SK-N-MC (cell line): ENCODE data around the gene SLC39A8.
"Not testable (repeated sequence)": the region's sequence is repeated elsewhere in the genome, so short reads cannot be mapped to it uniquely, and the experiment has no call there.

ENCODE experiments used
- DNase-seq: peaks from one replicate; pipeline ENCODE4 v3.0.0-alpha.2; 2011; ENCODE audit warnings: low read depth, low spot score
- H3K27ac ChIP-seq: fragments of 200-600 bp; sonication (generic); 2 replicates; pipeline ENCODE4 v1.5.1; 2016; ENCODE audit warnings: mixed run types
- H3K36me3 ChIP-seq: fragments of 200-600 bp; sonication (generic); 2 replicates; pipeline ENCODE4 v1.6.1; 2017; ENCODE audit warnings: antibody characterized with exemption, low read length, mixed read lengths; ENCODE audit not compliant: insufficient read depth
- H3K4me3 ChIP-seq: fragments of 200-600 bp; sonication (generic); 2 replicates; pipeline ENCODE4 v1.5.1; 2016
- H3K9ac ChIP-seq: fragments of 200-600 bp; sonication (generic); 2 replicates; pipeline ENCODE4 v1.8.0; 2017; ENCODE audit warnings: mixed run types, mixed read lengths; ENCODE audit not compliant: insufficient read length
- H3K9me3 ChIP-seq: fragments of 200-600 bp; sonication (generic); 2 replicates; pipeline ENCODE4 v1.6.1; 2017; ENCODE audit warnings: low read depth, mild to moderate bottlenecking, antibody characterized with exemption, low read length, moderate library complexity, mixed read lengths
- EZH2 ChIP-seq: fragments of 200-600 bp; sonication (generic); IDR thresholded peaks from one replicate; pipeline ENCODE4 v1.6.1; 2017; ENCODE audit warnings: antibody characterized with exemption
- FOXP2 ChIP-seq: optimal IDR thresholded peaks from 2 replicates; pipeline ENCODE3; 2011; ENCODE audit warnings: mild to moderate bottlenecking, moderate library complexity; ENCODE audit not compliant: insufficient read depth; ENCODE audit errors: extremely low read length, control extremely low read depth
- POLR2AphosphoS5 ChIP-seq: IDR thresholded peaks from 2 replicates; pipeline ENCODE4 v1.6.1; 2012; ENCODE audit warnings: mild to moderate bottlenecking, low read depth, low read length, borderline replicate concordance

Gene SLC39A8

DNA sequence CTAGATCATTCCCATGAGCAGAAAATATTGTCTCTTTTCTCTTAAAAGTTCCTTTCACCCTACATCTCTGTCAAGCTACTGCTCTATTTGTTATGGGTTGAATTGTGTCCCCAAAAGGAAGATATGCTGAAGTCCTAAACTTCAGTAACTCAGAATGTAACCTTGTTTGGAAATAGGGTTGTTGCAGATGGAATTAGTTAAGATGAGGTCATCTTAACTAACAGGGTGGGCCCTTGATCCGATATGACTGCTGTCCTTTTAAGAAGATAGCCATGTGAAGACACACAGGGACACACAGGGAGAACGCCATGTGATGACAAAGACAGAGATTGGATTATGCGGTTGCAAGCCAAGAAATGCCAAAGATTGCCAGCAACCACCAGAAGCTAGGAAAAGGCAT, 12.8 kb upstream of the SLC39A8 start:
- H3K9ac ChIP-seq: no peak overlapping the region
- H3K27ac ChIP-seq: peak overlapping the region; percentile 84
- H3K9me3 ChIP-seq: no peaks in the 10 kb centered on the region
- H3K36me3 ChIP-seq: no peaks in the 10 kb centered on the region
- TF ChIP-seq FOXP2: no peak
- TF ChIP-seq POLR2AphosphoS5: no peak
- TF ChIP-seq EZH2: no peak
- H3K4me3 ChIP-seq: no peak overlapping the region
- no peak for DNase-seq

GRCh38 chr4:102357637-102358036, 12.4 kb upstream of the SLC39A8 start:
- peak; percentile 17; the same call in 1 of the 2 replicates for TF ChIP-seq POLR2AphosphoS5
- H3K9ac ChIP-seq, H3K4me3 ChIP-seq, H3K36me3 ChIP-seq, DNase-seq, H3K9me3 ChIP-seq: not testable (repeated sequence)
- peak overlapping the region; percentile 84 for H3K27ac ChIP-seq

GRCh38 chr4:102356562-102357202, 11.4 kb upstream of the SLC39A8 start:
- no peak for TF ChIP-seq FOXP2
- Histone ChIP-seq H3K9me3 (no peaks in the 10 kb centered on the region), H3K27ac (peak overlapping the region; percentile 66), H3K36me3 (no peaks in the 10 kb centered on the region), H3K4me3 (no peak overlapping the region), H3K9ac (no peak overlapping the region)
- DNase-seq: no peak

DNA sequence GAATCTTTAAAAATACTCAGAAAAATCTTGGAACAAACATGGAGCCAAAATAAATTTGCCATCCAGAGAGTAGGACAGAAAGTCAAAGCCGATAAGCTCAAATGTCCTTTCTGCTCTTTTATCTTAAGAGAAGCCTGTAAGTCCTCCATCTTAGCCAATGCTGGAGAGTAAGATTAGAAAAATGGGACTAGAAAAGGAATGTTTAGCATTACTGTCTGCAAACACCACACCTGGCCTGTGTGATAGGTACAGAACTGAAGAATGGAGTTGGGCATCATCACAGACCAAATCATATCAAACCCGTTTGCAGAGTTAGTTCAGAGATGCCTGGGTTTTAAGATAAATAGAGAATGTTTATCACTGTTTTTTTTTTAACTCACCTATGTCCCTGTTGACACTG, 10.5 kb upstream of the SLC39A8 start:
- DNase-seq: no peak
- TF ChIP-seq EZH2 (no peak), FOXP2 (no peak), POLR2AphosphoS5 (no peak)
- H3K4me3 ChIP-seq: no peak overlapping the region
- no peak overlapping the region for H3K9ac ChIP-seq
- H3K36me3 ChIP-seq: no peaks in the 10 kb centered on the region
- no peaks in the 10 kb centered on the region for H3K9me3 ChIP-seq
- H3K27ac ChIP-seq: peak overlapping the region; percentile 89

DNA sequence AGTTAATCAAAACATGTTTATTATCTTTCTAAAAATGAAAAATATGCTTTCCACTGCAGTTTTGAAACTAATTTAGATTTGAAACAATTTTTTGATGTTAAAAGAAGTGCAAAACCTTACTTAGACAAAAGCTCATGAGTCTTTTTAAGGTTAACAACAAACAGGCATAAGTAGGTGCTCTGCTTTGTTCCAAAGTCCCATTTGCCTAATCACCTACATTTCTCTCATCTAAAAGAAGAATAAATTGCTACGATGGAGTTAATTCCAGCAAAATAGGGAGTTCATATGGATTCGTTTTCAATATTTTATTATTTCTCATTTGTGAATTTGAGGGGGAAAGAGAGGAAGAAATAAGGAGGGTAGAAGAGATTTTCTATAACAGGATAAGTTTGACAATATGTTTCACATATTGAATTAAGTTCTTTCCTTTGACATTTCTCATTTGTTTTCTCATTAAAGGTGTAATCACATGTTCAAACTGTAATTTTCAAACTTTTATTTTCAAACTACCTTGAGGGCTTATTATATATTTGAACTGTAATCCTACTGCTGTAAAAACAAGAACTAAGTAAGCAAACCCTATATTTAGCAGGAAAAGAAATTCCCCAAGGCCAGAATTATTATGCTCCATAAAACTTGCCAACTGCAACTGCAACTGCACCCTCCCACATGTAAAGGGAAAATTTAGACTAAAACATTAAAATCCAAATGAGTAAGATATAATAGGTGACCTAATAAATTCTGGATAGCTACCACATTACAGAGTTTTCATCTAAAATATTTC, 9.6 kb upstream of the SLC39A8 start:
- Histone ChIP-seq H3K4me3 (peak overlapping the region; percentile 51), H3K9ac (peak overlapping the region; percentile 45), H3K27ac (peak overlapping the region; percentile 89), H3K36me3 (no peaks in the 10 kb centered on the region), H3K9me3 (no peaks in the 10 kb centered on the region)
- TF ChIP-seq EZH2 (no peak), POLR2AphosphoS5 (no peak), FOXP2 (no peak)
- peak; percentile 66 for DNase-seq

- H3K9me3 ChIP-seq: no peaks in the 10 kb centered on the region
- DNase-seq: no peak
- H3K36me3 ChIP-seq: no peaks in the 10 kb centered on the region
- peak overlapping the region; percentile 40 for H3K9ac ChIP-seq
- peak overlapping the region; percentile 37; the same call in 1 of the 2 replicates for H3K27ac ChIP-seq
- H3K4me3 ChIP-seq: peak overlapping the region; percentile 24
- TF ChIP-seq EZH2: no peak
- TF ChIP-seq FOXP2: no peak
- no peak for TF ChIP-seq POLR2AphosphoS5
Observed at GRCh38 chr4:102352781-102353180, 7.5 kb upstream of the SLC39A8 start.

DNA sequence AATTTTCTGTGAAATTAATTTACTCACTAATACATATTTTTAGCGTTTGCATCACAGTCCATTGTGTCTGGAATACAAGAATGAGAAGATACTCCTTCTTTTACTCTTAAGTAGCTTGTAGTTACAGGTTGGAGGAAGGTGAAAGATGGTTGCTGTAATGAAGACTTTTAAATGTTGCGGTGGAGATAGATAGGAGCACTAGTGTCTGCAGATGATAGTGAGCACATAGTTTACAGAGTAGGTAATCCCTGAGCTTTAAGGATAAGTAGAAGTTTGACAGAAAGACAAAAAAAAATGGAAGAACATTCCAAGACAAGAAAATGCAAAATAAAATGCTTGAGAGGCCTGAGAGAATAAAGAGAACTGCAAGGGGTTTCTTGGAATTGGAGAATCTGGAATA, 5.4 kb upstream of the SLC39A8 start:
- H3K36me3 ChIP-seq: no peaks in the 10 kb centered on the region
- no peak overlapping the region for H3K9ac ChIP-seq
- no peak overlapping the region for H3K27ac ChIP-seq
- H3K9me3 ChIP-seq: no peaks in the 10 kb centered on the region
- no peak overlapping the region for H3K4me3 ChIP-seq
- no peak for DNase-seq
- no peak for TF ChIP-seq POLR2AphosphoS5
- no peak for TF ChIP-seq EZH2
- no peak for TF ChIP-seq FOXP2

GRCh38 chr4:102348701-102349100, 3.4 kb upstream of the SLC39A8 start:
- TF ChIP-seq FOXP2: no peak
- TF ChIP-seq EZH2: no peak
- TF ChIP-seq POLR2AphosphoS5: no peak
- no peaks in the 10 kb centered on the region for H3K9me3 ChIP-seq
- no peaks in the 10 kb centered on the region for H3K36me3 ChIP-seq

GRCh38 chr4:102345795-102346100, 466 bp upstream of the SLC39A8 start:
- TF ChIP-seq EZH2: no peak
- TF ChIP-seq POLR2AphosphoS5: no peak
- H3K9ac ChIP-seq: no peak overlapping the region

More at GRCh38 chr4:102348701-102349100, 3.4 kb upstream of the SLC39A8 start:
- Histone ChIP-seq H3K4me3 (no peak overlapping the region), H3K27ac (no peak overlapping the region), H3K9ac (no peak overlapping the region)
- DNase-seq: no peak

More at GRCh38 chr4:102345795-102346100, 466 bp upstream of the SLC39A8 start:
- peak overlapping the region; percentile 80 for H3K4me3 ChIP-seq
- H3K36me3 ChIP-seq: no peaks in the 10 kb centered on the region
- DNase-seq: no peak
- no peaks in the 10 kb centered on the region for H3K9me3 ChIP-seq
- H3K27ac ChIP-seq: no peak overlapping the region
